HCT116 (cell line): Measurements from ENCODE around the gene CAMKK2.

ENCODE experiments used
- ATF3 ChIP-seq: IDR thresholded peaks from 2 replicates; pipeline ENCODE4 v1.6.1; 2012
- EZH2 ChIP-seq: fragments of 200-600 bp; sonication (generic); IDR thresholded peaks from 2 replicates; pipeline ENCODE4 v1.6.1; 2017; ENCODE audit warnings: antibody characterized with exemption, mixed run types

- no peak for TF ChIP-seq ATF3
- no peak for TF ChIP-seq EZH2
These were observed 51.5 kb downstream of the CAMKK2 start for GRCh38 chr12:121245031-121245430.
